GM21576 (cell line): ENCODE measurements around the gene TFG.
A peak's percentile ranks its signal among the peaks of the same experiment; 100 is the strongest.

Experiments used
- ATAC-seq: cut with Tn5 transposase; IDR thresholded peaks from one replicate; pipeline ENCODE4 v1.9.1; 2021; ENCODE audit warnings: mild to moderate bottlenecking, moderate library complexity; ENCODE audit not compliant: unreplicated experiment

TFG gene

GRCh38 chr3:100753846-100754245, 44.6 kb downstream of the TFG start:
- no peak for ATAC-seq

GRCh38 chr3:100754563-100755334, 45.5 kb downstream of the TFG start:
- no peak for ATAC-seq

- no peak for ATAC-seq
These were observed 47.1 kb downstream of the TFG start for GRCh38 chr3:100756441-100756840.

GRCh38 chr3:100759159-100759558, 49.9 kb downstream of the TFG start:
- ATAC-seq = no peak

- no peak for ATAC-seq
These were observed 50.7 kb downstream of the TFG start for GRCh38 chr3:100759950-100760349.

- ATAC-seq = no peak
These were observed 51.1 kb downstream of the TFG start for GRCh38 chr3:100760377-100760776.

- peak; percentile 89 for ATAC-seq
These were observed 52.1 kb downstream of the TFG start for GRCh38 chr3:100761211-100761942.

GRCh38 chr3:100761951-100762350, 52.7 kb downstream of the TFG start:
- ATAC-seq = no peak

GRCh38 chr3:100765437-100765975, 56.2 kb downstream of the TFG start:
- ATAC-seq = no peak

GRCh38 chr3:100766069-100766468, 56.8 kb downstream of the TFG start:
- no peak for ATAC-seq

GRCh38 chr3:100769693-100770092, 60.4 kb downstream of the TFG start:
- ATAC-seq = no peak

- ATAC-seq = no peak
These were observed 65.9 kb downstream of the TFG start for GRCh38 chr3:100775226-100775625.

- ATAC-seq = no peak
These were observed 66.4 kb downstream of the TFG start for GRCh38 chr3:100775669-100776068.

- ATAC-seq = no peak
These were observed 66.9 kb downstream of the TFG start for GRCh38 chr3:100776097-100776729.

- no peak for ATAC-seq
These were observed 67.5 kb downstream of the TFG start for GRCh38 chr3:100776746-100777145.

GRCh38 chr3:100777271-100777670, 68.0 kb downstream of the TFG start:
- ATAC-seq = no peak

- no peak for ATAC-seq
These were observed 70.2 kb downstream of the TFG start for GRCh38 chr3:100779480-100779879.

GRCh38 chr3:100780071-100780622, 70.9 kb downstream of the TFG start:
- no peak for ATAC-seq

GRCh38 chr3:100781301-100781700, 72.0 kb downstream of the TFG start:
- ATAC-seq = no peak

- ATAC-seq = no peak
These were observed 73.1 kb downstream of the TFG start for GRCh38 chr3:100782348-100782747.

- no peak for ATAC-seq
These were observed 73.6 kb downstream of the TFG start for GRCh38 chr3:100782906-100783305.
